Body of pancreas (tissue), 4 donors: Measurements from ENCODE around the gene TMEM128.
"Not testable (repeated sequence)": the region's sequence is repeated elsewhere in the genome, so short reads cannot be mapped to it uniquely, and the experiment has no call there.

Experiments
- CTCF ChIP-seq, 7 experiments: fragments of 450-650 bp in 4 of 7; fragments of 200-600 bp in 3 of 7; sonication (generic) in 3 of 7; IDR thresholded peaks; one replicate each; pipeline ENCODE4 v1.5.1; 2016 to 2019; ENCODE audit warnings: antibody characterized with exemption in 7 of 7
- POLR2A ChIP-seq, 3 donors: fragments of 450-650 bp; IDR thresholded peaks; one replicate each; pipeline ENCODE4 v1.6.1; 2016; ENCODE audit warnings: antibody characterized with exemption in 3 of 3, mild to moderate bottlenecking in 2 of 3

- not testable (repeated sequence) for TF ChIP-seq CTCF, POLR2A (IDR thresholded peaks at IDR 0.05)
Observed at GRCh38 chr4:4257705-4258104, 9.7 kb upstream of the TMEM128 start.
